ENCODE data around the gene SIGLEC10.

SIGLEC10 gene

DNA sequence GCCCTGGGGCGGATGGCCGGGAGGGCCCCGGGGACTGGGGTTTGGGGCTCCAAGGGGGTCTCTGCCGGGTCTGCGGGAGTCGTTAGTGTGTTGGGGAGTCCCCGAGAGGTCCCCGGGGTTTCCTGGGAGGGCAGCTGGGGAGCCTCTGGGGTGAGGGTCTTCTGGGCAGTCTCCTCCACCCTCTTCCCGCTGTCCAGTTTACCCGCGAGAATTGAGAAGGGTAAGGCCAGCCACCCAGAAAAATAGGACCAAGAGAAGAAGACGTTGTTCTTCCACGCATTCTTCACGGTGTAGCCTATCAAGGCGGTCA lies 50.2 kb downstream of the SIGLEC10 start:
- TF ChIP-seq, protein P1, sequence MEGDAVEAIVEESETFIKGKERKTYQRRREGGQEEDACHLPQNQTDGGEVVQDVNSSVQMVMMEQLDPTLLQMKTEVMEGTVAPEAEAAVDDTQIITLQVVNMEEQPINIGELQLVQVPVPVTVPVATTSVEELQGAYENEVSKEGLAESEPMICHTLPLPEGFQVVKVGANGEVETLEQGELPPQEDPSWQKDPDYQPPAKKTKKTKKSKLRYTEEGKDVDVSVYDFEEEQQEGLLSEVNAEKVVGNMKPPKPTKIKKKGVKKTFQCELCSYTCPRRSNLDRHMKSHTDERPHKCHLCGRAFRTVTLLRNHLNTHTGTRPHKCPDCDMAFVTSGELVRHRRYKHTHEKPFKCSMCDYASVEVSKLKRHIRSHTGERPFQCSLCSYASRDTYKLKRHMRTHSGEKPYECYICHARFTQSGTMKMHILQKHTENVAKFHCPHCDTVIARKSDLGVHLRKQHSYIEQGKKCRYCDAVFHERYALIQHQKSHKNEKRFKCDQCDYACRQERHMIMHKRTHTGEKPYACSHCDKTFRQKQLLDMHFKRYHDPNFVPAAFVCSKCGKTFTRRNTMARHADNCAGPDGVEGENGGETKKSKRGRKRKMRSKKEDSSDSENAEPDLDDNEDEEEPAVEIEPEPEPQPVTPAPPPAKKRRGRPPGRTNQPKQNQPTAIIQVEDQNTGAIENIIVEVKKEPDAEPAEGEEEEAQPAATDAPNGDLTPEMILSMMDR (IDR thresholded peaks at IDR 0.05; ENCODE audit: insufficient read depth, missing control alignments), result no peak
- FAIRE-seq (no peak), DNase-seq (ENCODE audit: insufficient read length, low spot score) (no peak)

DNA sequence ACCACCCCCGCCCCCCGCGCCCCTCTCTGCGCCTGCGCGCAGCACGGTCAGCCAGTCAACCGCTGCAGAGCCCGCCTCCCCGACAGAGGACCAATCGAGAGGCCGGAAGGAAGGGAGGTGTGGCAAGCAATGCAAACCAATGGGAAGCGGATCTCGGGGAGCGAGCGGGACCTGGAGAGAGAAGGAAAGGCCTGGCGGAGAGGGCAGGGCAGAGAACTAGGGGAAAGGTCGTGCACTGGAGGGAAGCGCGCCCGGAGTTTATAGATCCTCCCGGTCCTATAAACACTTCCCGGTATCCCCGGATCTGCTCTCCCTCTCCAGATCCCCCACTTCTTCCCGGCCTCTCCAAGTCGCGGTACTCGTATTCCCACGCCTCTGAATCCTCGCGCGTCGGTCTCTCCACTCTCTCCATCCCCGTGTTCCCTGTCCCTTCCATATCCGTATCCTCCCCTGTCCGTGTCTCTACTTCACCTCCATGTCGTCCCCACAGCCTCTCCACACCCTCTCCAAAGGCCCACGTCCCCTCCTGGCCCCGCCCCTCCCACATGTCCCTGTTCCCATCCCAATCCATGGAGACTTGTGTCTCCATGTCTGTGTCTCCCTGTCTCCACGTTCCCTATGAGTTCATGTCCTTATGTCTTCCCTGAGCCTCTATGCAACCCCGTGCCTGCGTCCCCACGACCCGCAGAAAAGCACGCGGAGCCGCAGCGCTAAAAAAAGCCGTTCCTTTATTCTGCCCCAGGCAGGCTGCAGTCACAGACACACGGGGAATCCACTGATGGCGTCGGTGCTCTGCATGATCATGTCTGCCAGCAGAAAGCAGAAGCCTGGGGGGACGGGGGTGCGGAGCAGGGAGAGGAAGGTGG lies 50.8 kb downstream of the SIGLEC10 start:
- no peak for FAIRE-seq

DNA sequence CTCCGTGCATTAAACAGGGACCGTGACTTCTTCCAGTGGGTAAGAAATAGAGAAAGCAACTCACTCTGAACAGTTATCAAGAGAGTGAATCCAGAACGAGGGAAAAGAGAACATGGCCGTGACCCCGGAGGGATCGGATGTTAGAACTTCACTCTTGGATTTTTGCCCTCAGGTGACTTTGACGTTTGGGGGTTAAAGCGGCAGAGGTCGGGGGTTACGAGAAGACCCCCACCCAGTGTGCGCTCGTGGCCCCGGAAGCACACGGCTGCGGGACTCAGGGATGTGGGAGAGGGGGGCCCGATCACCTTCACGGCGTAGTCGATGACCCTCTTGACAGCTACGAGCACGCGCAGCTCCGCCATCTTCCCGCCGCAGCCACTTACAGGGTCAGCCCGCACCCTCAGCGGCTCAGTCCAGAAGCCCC lies 51.5 kb downstream of the SIGLEC10 start, which contains the start of gene ETFB:
Gene ETFB, minus strand, starts transcription at position 424 of the 424 bp plus-strand sequence. Its CDS starts 62 bp downstream, at position 362.
- FAIRE-seq (no peak), DNase-seq (ENCODE audit: insufficient read length, low spot score) (no peak)
- TF ChIP-seq, protein P1 (IDR thresholded peaks at IDR 0.05; ENCODE audit: insufficient read depth, missing control alignments), result no peak

More for the DNA sequence above, 50.8 kb downstream of the SIGLEC10 start:
- TF ChIP-seq, protein P1 (IDR thresholded peaks at IDR 0.05; ENCODE audit: insufficient read depth, missing control alignments), result no peak
- peak; percentile 77 for DNase-seq (ENCODE audit: insufficient read length, low spot score)

DNA sequence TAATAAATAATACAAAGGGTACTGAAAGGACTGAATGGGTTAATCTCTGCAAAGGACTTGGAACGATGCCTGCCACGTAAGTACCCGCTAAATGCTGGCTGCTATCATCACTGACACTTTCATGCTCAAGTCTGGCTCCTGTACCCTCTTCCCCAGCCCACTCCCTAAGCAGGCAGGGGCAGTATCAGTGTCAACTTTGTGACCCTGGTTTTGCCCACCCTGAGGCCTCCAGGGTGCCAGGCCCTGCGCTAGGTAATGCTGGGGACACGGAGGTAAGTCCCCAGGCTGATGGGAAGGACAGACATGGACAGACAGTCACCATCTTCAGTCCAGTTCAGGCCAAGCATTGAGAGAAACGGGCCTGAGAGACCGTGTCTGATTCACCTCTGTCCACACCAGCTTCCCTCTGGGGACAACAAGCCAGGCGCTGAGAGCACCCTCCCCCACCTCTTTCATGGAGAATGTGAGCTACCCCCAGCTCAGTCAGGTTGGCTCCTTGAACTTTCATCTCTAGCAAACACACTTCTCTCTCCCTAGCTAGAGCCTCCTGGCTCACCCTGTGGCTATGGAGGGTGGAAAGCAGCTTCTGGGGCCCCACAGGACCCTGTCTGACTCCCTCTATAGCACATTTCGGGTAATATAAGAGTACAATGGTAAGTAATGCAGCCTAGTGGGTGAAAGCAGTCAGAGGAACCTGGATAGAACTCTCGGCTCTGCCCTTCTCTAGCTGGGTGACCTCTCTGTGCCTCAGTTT lies 52.1 kb downstream of the SIGLEC10 start:
- FAIRE-seq (no peak), DNase-seq (ENCODE audit: insufficient read length, low spot score) (no peak)
- TF ChIP-seq, protein P1 (IDR thresholded peaks at IDR 0.05; ENCODE audit: insufficient read depth, missing control alignments), result no peak

DNA sequence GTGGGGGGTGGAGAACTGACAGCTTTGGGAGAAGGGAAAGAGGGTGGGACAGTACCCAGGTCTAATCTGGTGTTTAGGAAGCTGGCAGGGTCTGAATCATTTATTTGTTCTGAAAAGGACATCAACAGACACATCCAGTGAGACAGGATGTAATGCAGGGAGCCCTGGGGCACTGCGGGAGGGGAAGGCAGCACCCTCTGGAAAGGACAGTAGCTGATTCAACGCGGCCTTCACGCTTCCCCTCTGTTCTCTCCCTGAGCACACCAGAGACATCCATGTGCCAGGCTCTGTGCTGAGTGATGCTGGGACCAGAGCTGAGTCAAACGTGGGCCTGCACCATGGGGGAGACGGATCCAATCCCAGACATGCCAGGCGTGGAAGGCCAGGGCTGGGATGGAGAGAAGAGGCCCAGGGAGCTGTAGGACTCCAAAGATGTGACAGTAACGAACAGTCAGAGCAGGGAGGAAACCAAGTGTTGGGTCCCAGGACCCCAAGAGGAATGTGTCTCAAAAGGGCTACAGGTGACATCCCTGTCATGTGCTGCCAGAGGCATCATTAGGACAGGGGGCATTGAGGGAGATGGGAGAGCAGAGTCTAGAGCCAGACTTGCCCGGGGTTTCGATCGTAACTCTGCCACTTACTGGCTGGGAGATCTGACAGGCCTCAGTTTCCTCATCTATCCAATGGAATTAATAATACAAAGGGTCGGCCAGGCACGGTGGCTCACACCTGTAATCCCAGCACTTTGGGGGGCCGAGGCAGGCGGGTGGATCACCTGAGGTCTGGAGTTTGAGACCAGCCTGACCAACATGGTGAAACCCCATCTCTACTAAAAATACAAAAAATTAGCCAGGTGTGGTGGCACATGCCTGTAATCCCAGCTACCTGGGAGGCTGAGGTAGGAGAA lies 53.0 kb downstream of the SIGLEC10 start:
- FAIRE-seq (no peak), DNase-seq (ENCODE audit: insufficient read length, low spot score) (no peak)
- TF ChIP-seq, protein P1 (IDR thresholded peaks at IDR 0.05; ENCODE audit: insufficient read depth, missing control alignments), result no peak

DNA sequence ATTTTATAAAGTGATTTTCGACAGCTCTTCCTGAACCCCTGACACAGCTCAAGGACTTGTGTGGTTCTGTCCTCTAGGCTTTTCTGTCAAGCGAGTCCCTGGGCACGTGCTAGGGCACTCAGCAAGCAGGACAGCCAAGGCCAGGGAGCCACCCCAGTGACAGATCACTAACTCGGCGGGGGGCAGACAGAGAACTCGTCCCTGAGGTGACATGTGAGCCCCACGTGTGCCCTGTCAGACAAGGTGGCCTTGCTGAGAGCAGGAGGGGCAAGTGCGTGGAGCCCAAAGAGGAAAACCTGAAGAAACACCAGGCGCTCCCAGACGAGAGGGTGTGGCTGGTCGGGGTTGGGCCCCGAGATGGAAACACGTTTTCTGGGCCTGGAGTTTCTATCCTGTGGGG lies 56.2 kb downstream of the SIGLEC10 start:
- no peak for DNase-seq (ENCODE audit: insufficient read length, low spot score)
- no peak for FAIRE-seq
- TF ChIP-seq, protein P1 (IDR thresholded peaks at IDR 0.05; ENCODE audit: insufficient read depth, missing control alignments), result no peak

Measured in D721Med (cell line).